ENCODE measurements around the gene DDR2.
"Not testable (repeated sequence)": the region's sequence is repeated elsewhere in the genome, so short reads cannot be mapped to it uniquely, and the experiment has no call there.

The DDR2 gene

GRCh38 chr1:162746264-162746942, 114.1 kb downstream of the DDR2 start:
- H3K27ac ChIP-seq; DNase-seq (ENCODE audit: low read depth, low spot score): not testable (repeated sequence)

GRCh38 chr1:162753001-162753658, 120.9 kb downstream of the DDR2 start:
- H3K27ac ChIP-seq: no peak overlapping the region
- no peak for DNase-seq (ENCODE audit: low read depth, low spot score)

- H3K27ac ChIP-seq: no peak overlapping the region
- no peak for DNase-seq (ENCODE audit: low read depth, low spot score)
Observed at GRCh38 chr1:162753998-162754585, 121.8 kb downstream of the DDR2 start.

- no peak overlapping the region for H3K27ac ChIP-seq
- no peak for DNase-seq (ENCODE audit: low read depth, low spot score)
Observed at GRCh38 chr1:162755306-162755705, 123.0 kb downstream of the DDR2 start.

GRCh38 chr1:162756523-162756922, 124.3 kb downstream of the DDR2 start:
- DNase-seq (ENCODE audit: low read depth, low spot score): peak; percentile 14
- peak overlapping the region; percentile 48 for H3K27ac ChIP-seq

- DNase-seq (ENCODE audit: low read depth, low spot score): no peak
- peak overlapping the region; percentile 48 for H3K27ac ChIP-seq
Observed at GRCh38 chr1:162757476-162757875, 125.2 kb downstream of the DDR2 start.

- H3K27ac ChIP-seq: no peak overlapping the region
- DNase-seq (ENCODE audit: low read depth, low spot score): no peak
Observed at GRCh38 chr1:162765788-162766187, 133.5 kb downstream of the DDR2 start.

- DNase-seq (ENCODE audit: low read depth, low spot score): no peak
- no peak overlapping the region for H3K27ac ChIP-seq
Observed at GRCh38 chr1:162772571-162773154, 140.4 kb downstream of the DDR2 start.

GRCh38 chr1:162774007-162774406, 141.7 kb downstream of the DDR2 start:
- no peak overlapping the region for H3K27ac ChIP-seq
- DNase-seq (ENCODE audit: low read depth, low spot score): no peak

GRCh38 chr1:162779043-162779442, 146.8 kb downstream of the DDR2 start:
- H3K27ac ChIP-seq: no peak overlapping the region
- no peak for DNase-seq (ENCODE audit: low read depth, low spot score)

- no peak for DNase-seq (ENCODE audit: low read depth, low spot score)
- no peak overlapping the region for H3K27ac ChIP-seq
Observed at GRCh38 chr1:162782671-162783070, 150.4 kb downstream of the DDR2 start.

GRCh38 chr1:162784926-162785325, 152.7 kb downstream of the DDR2 start:
- not testable (repeated sequence) for DNase-seq (ENCODE audit: low read depth, low spot score); H3K27ac ChIP-seq

- not testable (repeated sequence) for DNase-seq (ENCODE audit: low read depth, low spot score); H3K27ac ChIP-seq
Observed at GRCh38 chr1:162788783-162789182, 156.5 kb downstream of the DDR2 start.

GRCh38 chr1:162790303-162790984, 158.2 kb downstream of the DDR2 start, which contains the start of gene HSD17B7:
HSD17B7 (plus strand) TSS chr1:162790702; CDS start chr1:162790801, 99 bp downstream.
- DNase-seq (ENCODE audit: low read depth, low spot score): not testable (repeated sequence)
- peak within 1 kb of the TSS; percentile 37 for H3K27ac ChIP-seq

GRCh38 chr1:162790985-162791357, 158.7 kb downstream of the DDR2 start:
- H3K27ac ChIP-seq: peak overlapping the region; percentile 37
- DNase-seq (ENCODE audit: low read depth, low spot score): not testable (repeated sequence)

GRCh38 chr1:162794284-162794683, 162.0 kb downstream of the DDR2 start:
- not testable (repeated sequence) for H3K27ac ChIP-seq; DNase-seq (ENCODE audit: low read depth, low spot score)

- DNase-seq (ENCODE audit: low read depth, low spot score); H3K27ac ChIP-seq: not testable (repeated sequence)
Observed at GRCh38 chr1:162796617-162797279, 164.5 kb downstream of the DDR2 start.

GRCh38 chr1:162799995-162800830, 167.9 kb downstream of the DDR2 start:
- peak; percentile 3 for DNase-seq (ENCODE audit: low read depth, low spot score)
- not testable (repeated sequence) for H3K27ac ChIP-seq

GRCh38 chr1:162807503-162807902, 175.2 kb downstream of the DDR2 start:
- not testable (repeated sequence) for H3K27ac ChIP-seq; DNase-seq (ENCODE audit: low read depth, low spot score)

Measured in epithelial cell of prostate (primary cell).